CD14-positive monocyte (primary cell): ENCODE results near the gene SLC4A3. TPM values are rescaled to one million over a fixed set of nuclear protein-coding genes. Genes with fewer than 3 reads are reported as not detected.

ENCODE experiments used
- DNase-seq, 3 donors: peaks; one replicate each; pipeline ENCODE4 v3.0.0-alpha.2; 2011 to 2022
- H2AFZ ChIP-seq: 2 replicates; pipeline ENCODE4 v1.6.0; 2012; ENCODE audit warnings: mild to moderate bottlenecking, low read depth, low read length, inconsistent platforms; ENCODE audit not compliant: insufficient read depth, poor library complexity, severe bottlenecking
- H3K27ac ChIP-seq, 2 donors: 1 replicate in 1 of 2; 2 replicates in 1 of 2; pipeline ENCODE4 v1.5.1; 2012 to 2013; ENCODE audit warnings: low read length in 2 of 2, control low read depth in 1 of 2, inconsistent platforms in 1 of 2, low read depth in 1 of 2, mild to moderate bottlenecking in 1 of 2
- H3K27me3 ChIP-seq, 2 donors: one replicate each; pipeline versions ENCODE4 v1.6.0 to v1.6.1; 2011 to 2013; ENCODE audit warnings: low read length in 2 of 2; ENCODE audit not compliant: control insufficient read depth in 2 of 2, insufficient read depth in 2 of 2
- H3K36me3 ChIP-seq, 2 donors: replicated peaks in 1 of 2; 1 replicate in 1 of 2; 2 replicates in 1 of 2; pipeline versions ENCODE4 v1.5.1 to v1.6.1; 2012 to 2013; ENCODE audit warnings: low read length in 2 of 2, control low read depth in 1 of 2, inconsistent platforms in 1 of 2, mild to moderate bottlenecking in 1 of 2; ENCODE audit not compliant: insufficient read depth in 2 of 2, control insufficient read depth in 1 of 2
- H3K4me1 ChIP-seq, 2 donors: 1 replicate in 1 of 2; 2 replicates in 1 of 2; pipeline versions ENCODE4 v1.5.1 to v1.6.1; 2012 to 2013; ENCODE audit warnings: low read length in 2 of 2, control low read depth in 1 of 2, inconsistent platforms in 1 of 2, mild to moderate bottlenecking in 1 of 2, moderate library complexity in 1 of 2; ENCODE audit not compliant: insufficient read depth in 2 of 2, control insufficient read depth in 1 of 2
- H3K4me2 ChIP-seq: replicated peaks from 2 replicates; pipeline ENCODE3; 2012; ENCODE audit warnings: low read length, moderate library complexity, mild to moderate bottlenecking; ENCODE audit not compliant: poor library complexity, severe bottlenecking; ENCODE audit errors: extremely low read depth
- H3K4me3 ChIP-seq, 3 experiments: fragments of 200-600 bp in 1 of 3; sonication (generic) in 1 of 3; replicated peaks in 1 of 3; 1 replicate in 2 of 3; 2 replicates in 1 of 3; pipeline ENCODE4 v1.5.1; 2011 to 2013; ENCODE audit warnings: low read length in 3 of 3, mild to moderate bottlenecking in 3 of 3, control low read depth in 2 of 3, low read depth in 2 of 3, inconsistent platforms in 1 of 3, moderate library complexity in 1 of 3
- H3K79me2 ChIP-seq: 2 replicates; pipeline ENCODE4 v1.6.0; 2012; ENCODE audit warnings: mild to moderate bottlenecking, control low read depth, inconsistent platforms, low read length, moderate library complexity; ENCODE audit not compliant: insufficient read depth
- H3K9ac ChIP-seq: 2 replicates; pipeline ENCODE4 v1.6.0; 2017; ENCODE audit warnings: low read length, mild to moderate bottlenecking; ENCODE audit not compliant: insufficient read depth, poor library complexity, severe bottlenecking
- H3K9me3 ChIP-seq, 2 donors: replicated peaks in 1 of 2; 1 replicate in 1 of 2; 2 replicates in 1 of 2; pipeline versions ENCODE4 v1.5.1 to v1.6.1; 2012 to 2013; ENCODE audit warnings: low read length in 2 of 2, control low read depth in 1 of 2; ENCODE audit not compliant: control insufficient read depth in 1 of 2, insufficient read depth in 1 of 2
- H4K20me1 ChIP-seq: 2 replicates; pipeline ENCODE4 v1.6.0; 2012; ENCODE audit warnings: mild to moderate bottlenecking, low read length, control low read depth, moderate library complexity; ENCODE audit not compliant: insufficient read depth
- H3K27ac Mint-ChIP-seq, 7 donors: one replicate each; pipeline ENCODE4 v1.8.0; 2020; ENCODE audit warnings: mild to moderate bottlenecking in 7 of 7, mixed read lengths in 7 of 7, moderate library complexity in 6 of 7, inconsistent platforms in 2 of 7
- H3K27me3 Mint-ChIP-seq, 3 donors: one replicate each; pipeline ENCODE4 v1.8.0; 2021 to 2022; ENCODE audit warnings: low read depth in 3 of 3, mild to moderate bottlenecking in 3 of 3, mixed read lengths in 3 of 3, moderate library complexity in 3 of 3, inconsistent platforms in 1 of 3
- H3K36me3 Mint-ChIP-seq, 2 donors: one replicate each; pipeline ENCODE4 v1.8.0; 2020; ENCODE audit warnings: mixed read lengths in 2 of 2, inconsistent platforms in 1 of 2, mild to moderate bottlenecking in 1 of 2
- H3K4me1 Mint-ChIP-seq: one replicate; pipeline ENCODE4 v1.8.0; 2020; ENCODE audit warnings: mild to moderate bottlenecking, mixed read lengths
- H3K4me3 Mint-ChIP-seq, 2 donors: one replicate each; pipeline ENCODE4 v1.8.0; 2020; ENCODE audit warnings: mild to moderate bottlenecking in 2 of 2, mixed read lengths in 2 of 2, moderate library complexity in 1 of 2
- H3K9me3 Mint-ChIP-seq, 7 donors: one replicate each; pipeline ENCODE4 v1.8.0; 2020 to 2022; ENCODE audit warnings: mixed read lengths in 7 of 7, mild to moderate bottlenecking in 6 of 7, moderate library complexity in 6 of 7, inconsistent platforms in 2 of 7
- WGBS: methylation state at CpG from one replicate; pipeline ENCODE4 v1.1.5; 2013; ENCODE audit warnings: missing lambda C conversion rate; ENCODE audit not compliant: insufficient coverage; 5-methylcytosine and 5-hydroxymethylcytosine counted together
- intact Hi-C, 2 donors: fragments of 100-400 bp; cut with micrococcal nuclease; formaldehyde crosslinking; loops; one replicate each; pipeline versions ENCODE4 v1.15.0 to v1.15.1; 2023
- polyA plus RNA-seq, 3 donors: library from polyadenylated mRNA; depleted of rRNA in 1 of 3; unstranded in 2 of 3; stranded (reverse) in 1 of 3; fragments of 300-500 nt in 2 of 3; fragments of >200 nt in 1 of 3; fragmentation: Illumina TruSeq in 2 of 3; gene quantifications; 1 replicate in 2 of 3; 2 replicates in 1 of 3; pipeline ENCODE4 v1.2.3, GENCODE V29; 2012 to 2021
- TF ChIP-seq, protein P1 (sequence below): fragments of 200-600 bp; IDR thresholded peaks from one replicate; pipeline ENCODE4 v1.8.0; 2022; ENCODE audit warnings: antibody characterized with exemption, mild to moderate bottlenecking

Gene SLC4A3
- polyA plus RNA-seq, 3 donors = 0.31 TPM; not detected in 2

DNA sequence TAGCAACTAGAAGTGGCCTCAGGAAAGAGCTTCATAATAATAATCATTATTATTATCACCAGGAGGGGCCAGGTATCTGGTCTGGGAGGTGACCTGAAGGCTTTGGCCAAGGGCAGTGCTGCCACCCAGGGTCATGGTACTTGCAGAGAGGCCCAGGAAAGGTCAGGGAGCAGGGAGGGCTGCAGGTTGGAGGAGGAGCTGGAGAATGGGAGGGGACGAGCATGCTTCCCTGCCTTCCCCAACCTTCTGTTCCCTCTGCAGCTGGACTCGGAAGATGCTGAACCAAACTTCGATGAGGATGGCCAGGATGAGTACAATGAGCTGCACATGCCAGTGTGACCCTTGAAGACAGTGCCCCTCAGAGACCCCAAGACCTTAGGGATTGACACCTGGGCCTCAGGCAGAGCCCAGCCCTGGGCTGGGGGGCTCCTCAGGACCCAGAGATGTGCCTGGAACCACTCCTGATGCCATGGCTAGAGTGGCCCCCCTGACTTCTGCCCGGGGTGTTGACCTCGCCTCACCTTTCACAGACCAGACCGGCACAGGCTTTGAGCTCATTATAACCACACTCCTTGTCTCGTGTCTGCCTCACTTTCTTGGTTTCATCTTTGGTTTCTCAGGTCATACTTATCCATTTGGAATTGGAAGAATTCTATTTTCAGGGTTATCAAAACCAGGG lies 14.1 kb downstream of the SLC4A3 start:
- Histone ChIP-seq H3K27ac (no peak overlapping the region), H3K27me3 (no peaks in the 10 kb centered on the region), H2AFZ (no peak overlapping the region), H3K9me3 (no peaks in the 10 kb centered on the region), H3K4me2 (no peak overlapping the region), H4K20me1 (no peaks in the 10 kb centered on the region), H3K36me3 (no peaks in the 10 kb centered on the region), H3K79me2 (no peaks in the 10 kb centered on the region), H3K4me1 (peaks cover 6 to 9% of the 10 kb centered on the region in 2 donors), H3K9ac (no peak overlapping the region), H3K4me3 (no peak overlapping the region)
- Mint-ChIP-seq H3K4me3 (no peak overlapping the region), H3K36me3 (no peaks in the 10 kb centered on the region), H3K9me3 (peaks cover 0 to 1% (median 0%) of the 10 kb centered on the region in 7 donors), H3K4me1 (peaks cover 13% of the 10 kb centered on the region), H3K27ac (peak overlapping the region in 3 of 7 donors; percentile 1 to 78 (median 62)), H3K27me3 (peaks cover 7 to 17% (median 11%) of the 10 kb centered on the region in 3 donors)
- TF ChIP-seq, protein P1, sequence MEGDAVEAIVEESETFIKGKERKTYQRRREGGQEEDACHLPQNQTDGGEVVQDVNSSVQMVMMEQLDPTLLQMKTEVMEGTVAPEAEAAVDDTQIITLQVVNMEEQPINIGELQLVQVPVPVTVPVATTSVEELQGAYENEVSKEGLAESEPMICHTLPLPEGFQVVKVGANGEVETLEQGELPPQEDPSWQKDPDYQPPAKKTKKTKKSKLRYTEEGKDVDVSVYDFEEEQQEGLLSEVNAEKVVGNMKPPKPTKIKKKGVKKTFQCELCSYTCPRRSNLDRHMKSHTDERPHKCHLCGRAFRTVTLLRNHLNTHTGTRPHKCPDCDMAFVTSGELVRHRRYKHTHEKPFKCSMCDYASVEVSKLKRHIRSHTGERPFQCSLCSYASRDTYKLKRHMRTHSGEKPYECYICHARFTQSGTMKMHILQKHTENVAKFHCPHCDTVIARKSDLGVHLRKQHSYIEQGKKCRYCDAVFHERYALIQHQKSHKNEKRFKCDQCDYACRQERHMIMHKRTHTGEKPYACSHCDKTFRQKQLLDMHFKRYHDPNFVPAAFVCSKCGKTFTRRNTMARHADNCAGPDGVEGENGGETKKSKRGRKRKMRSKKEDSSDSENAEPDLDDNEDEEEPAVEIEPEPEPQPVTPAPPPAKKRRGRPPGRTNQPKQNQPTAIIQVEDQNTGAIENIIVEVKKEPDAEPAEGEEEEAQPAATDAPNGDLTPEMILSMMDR = no peak
- intact Hi-C loops = loop anchor here (2.0 kb wide), 2 partner anchors 99 to 101 kb away; partner anchors contain the start of gene CHPF (in 1 of the 2)
- 84% methylated on average over 3 of the region's 7 CpGs for WGBS
- DNase-seq = no peak

DNA sequence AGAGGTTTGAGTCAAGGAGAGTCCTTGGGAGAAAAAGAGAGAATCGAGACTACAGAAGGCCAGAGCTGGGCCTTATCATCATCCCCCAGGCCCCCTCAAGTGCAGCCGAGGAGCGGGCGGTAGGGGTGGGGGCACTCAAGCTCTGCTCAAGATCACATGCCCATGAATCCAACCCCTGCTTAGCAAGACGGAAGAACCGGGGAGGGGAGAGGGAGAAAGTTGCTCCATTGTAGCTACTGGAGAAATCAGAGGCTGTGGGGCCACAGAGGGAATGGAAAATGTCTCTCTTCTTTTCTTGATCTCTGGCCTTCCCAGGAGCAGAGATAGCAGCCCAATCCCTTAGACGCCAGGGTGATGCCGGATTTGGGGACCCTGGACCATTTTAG lies 14.6 kb downstream of the SLC4A3 start:
- Histone ChIP-seq H3K79me2 (no peaks in the 10 kb centered on the region), H3K27ac (no peak overlapping the region), H3K27me3 (no peaks in the 10 kb centered on the region), H3K36me3 (no peaks in the 10 kb centered on the region), H4K20me1 (no peaks in the 10 kb centered on the region), H3K4me3 (no peak overlapping the region), H3K9me3 (no peaks in the 10 kb centered on the region), H3K4me1 (peaks cover 6 to 9% of the 10 kb centered on the region in 2 donors), H3K9ac (no peak overlapping the region), H2AFZ (no peak overlapping the region), H3K4me2 (no peak overlapping the region)
- Mint-ChIP-seq H3K27me3 (peaks cover 5 to 16% (median 11%) of the 10 kb centered on the region in 3 donors), H3K27ac (peak overlapping the region in 3 of 7 donors; percentile 1 to 78 (median 62)), H3K36me3 (no peaks in the 10 kb centered on the region), H3K4me3 (no peak overlapping the region), H3K4me1 (peaks cover 13% of the 10 kb centered on the region), H3K9me3 (peaks cover 0 to 1% (median 0%) of the 10 kb centered on the region in 7 donors)
- TF ChIP-seq, protein P1 = no peak
- no peak for DNase-seq
- WGBS = 69% methylated on average over 2 of the region's 8 CpGs
- intact Hi-C loops = loop anchor here (2.0 kb wide), 2 partner anchors 99 to 101 kb away; partner anchors contain the start of gene CHPF (in 1 of the 2)
